Measurements from ENCODE around the gene PALMD. TPM values are rescaled to one million over a fixed set of nuclear protein-coding genes. Genes with fewer than 3 reads are reported as not detected.

PALMD gene
- total and polyA plus RNA-seq, 2 of the 8 experiments (the other 6 are each of a cell fraction or from before 2014, with no cell fraction given): not detected

DNA sequence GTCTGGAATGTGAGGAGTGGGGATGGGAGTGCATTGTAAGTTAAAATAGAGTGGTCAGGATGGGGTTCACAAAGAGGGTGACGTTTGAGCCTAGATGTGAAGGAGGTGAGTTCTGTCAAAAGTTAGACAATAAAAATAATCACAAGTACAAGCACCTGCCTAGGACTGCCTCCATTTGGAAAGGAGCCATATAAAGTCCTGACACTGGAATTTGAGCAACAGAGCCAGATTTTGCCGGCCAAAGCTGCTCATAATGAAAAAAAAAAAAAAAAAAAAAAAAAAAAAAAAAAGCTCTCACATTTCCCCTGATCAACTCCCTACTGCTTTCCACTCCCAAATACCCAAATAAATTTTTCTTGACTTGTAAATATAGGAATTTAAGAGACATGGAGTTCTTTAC is 4.1 kb downstream of the PALMD start (continued):
- TF ChIP-seq, protein P1, sequence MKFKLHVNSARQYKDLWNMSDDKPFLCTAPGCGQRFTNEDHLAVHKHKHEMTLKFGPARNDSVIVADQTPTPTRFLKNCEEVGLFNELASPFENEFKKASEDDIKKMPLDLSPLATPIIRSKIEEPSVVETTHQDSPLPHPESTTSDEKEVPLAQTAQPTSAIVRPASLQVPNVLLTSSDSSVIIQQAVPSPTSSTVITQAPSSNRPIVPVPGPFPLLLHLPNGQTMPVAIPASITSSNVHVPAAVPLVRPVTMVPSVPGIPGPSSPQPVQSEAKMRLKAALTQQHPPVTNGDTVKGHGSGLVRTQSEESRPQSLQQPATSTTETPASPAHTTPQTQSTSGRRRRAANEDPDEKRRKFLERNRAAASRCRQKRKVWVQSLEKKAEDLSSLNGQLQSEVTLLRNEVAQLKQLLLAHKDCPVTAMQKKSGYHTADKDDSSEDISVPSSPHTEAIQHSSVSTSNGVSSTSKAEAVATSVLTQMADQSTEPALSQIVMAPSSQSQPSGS (IDR thresholded peaks at IDR 0.05; ENCODE audit: low read length): no peak
- no peak for TF ChIP-seq PHF8 (conservative IDR thresholded peaks at IDR 0.05; ENCODE audit: low read depth, low read length)
- TF ChIP-seq JUND (IDR thresholded peaks at IDR 0.05; ENCODE audit: low read length): no peak
